ENCODE data around the gene SCN1A.
"Not testable (repeated sequence)": the region's sequence is repeated elsewhere in the genome, so short reads cannot be mapped to it uniquely, and the experiment has no call there.

The SCN1A gene

GRCh38 chr2:166127217-166128155 lies at the start of gene SCN1A:
Gene SCN1A (minus strand): TSS chr2:166128020. CDS start chr2:166073621, 54,399 bp downstream.
- peak in 1 of 2 donors; percentile 48 for DNase-seq

GRCh38 chr2:166173263-166173662 lies 45.4 kb upstream of the SCN1A start:
- no peak for DNase-seq

GRCh38 chr2:166171216-166171615 lies 43.4 kb upstream of the SCN1A start:
- DNase-seq = no peak

GRCh38 chr2:166170356-166170755 lies 42.5 kb upstream of the SCN1A start:
- DNase-seq = no peak

GRCh38 chr2:166167449-166167848 lies 39.6 kb upstream of the SCN1A start:
- DNase-seq = no peak

- DNase-seq = no peak
Measured at GRCh38 chr2:166163775-166164174, 36.0 kb upstream of the SCN1A start.

- no peak for DNase-seq
Measured at GRCh38 chr2:166158546-166158945, 30.7 kb upstream of the SCN1A start.

GRCh38 chr2:166157578-166157977 lies 29.8 kb upstream of the SCN1A start:
- no peak for DNase-seq

GRCh38 chr2:166156985-166157490 lies 29.2 kb upstream of the SCN1A start:
- DNase-seq = no peak

- no peak for DNase-seq
Measured at GRCh38 chr2:166155589-166155988, 27.8 kb upstream of the SCN1A start.

GRCh38 chr2:166154685-166155338 lies 27.0 kb upstream of the SCN1A start:
- DNase-seq = no peak

- no peak for DNase-seq
Measured at GRCh38 chr2:166152064-166152463, 24.2 kb upstream of the SCN1A start.

GRCh38 chr2:166148500-166149400 lies 20.9 kb upstream of the SCN1A start:
- no peak for DNase-seq

GRCh38 chr2:166147883-166148282 lies 20.1 kb upstream of the SCN1A start:
- DNase-seq = no peak

GRCh38 chr2:166144071-166144470 lies 16.3 kb upstream of the SCN1A start:
- DNase-seq = no peak

GRCh38 chr2:166140932-166141331 lies 13.1 kb upstream of the SCN1A start:
- no peak for DNase-seq

- no peak for DNase-seq
Measured at GRCh38 chr2:166140475-166140874, 12.7 kb upstream of the SCN1A start.

- not testable (repeated sequence) for DNase-seq
Measured at GRCh38 chr2:166139479-166139878, 11.7 kb upstream of the SCN1A start.

- DNase-seq = no peak
Measured at GRCh38 chr2:166138667-166139066, 10.8 kb upstream of the SCN1A start.

GRCh38 chr2:166138144-166138543 lies 10.3 kb upstream of the SCN1A start:
- no peak for DNase-seq

- DNase-seq = no peak
Measured at GRCh38 chr2:166137331-166137730, 9.5 kb upstream of the SCN1A start.

GRCh38 chr2:166135849-166136258 lies 8.0 kb upstream of the SCN1A start:
- DNase-seq = no peak

All from CD4-positive, alpha-beta T cell treated with Interleukin-4 for 1 hour (primary cell).